Fibroblast of skin of left quadriceps (primary cell): Measurements from ENCODE around the gene GOLT1A.

Source experiments
- DNase-seq, 2 experiments: peaks; one replicate each; pipeline ENCODE4 v3.0.0-alpha.2; 2013; ENCODE audit warnings: low read depth in 2 of 2

The GOLT1A gene

GRCh38 chr1:204157962-204158361 lies 55.8 kb downstream of the GOLT1A start:
- DNase-seq, result no peak

- no peak for DNase-seq
Observed at GRCh38 chr1:204155881-204156280, 57.9 kb downstream of the GOLT1A start.

- no peak for DNase-seq
Observed at GRCh38 chr1:204154568-204155255, 59.1 kb downstream of the GOLT1A start.

- no peak for DNase-seq
Observed at GRCh38 chr1:204153667-204154066, 60.1 kb downstream of the GOLT1A start.

GRCh38 chr1:204152310-204153044 lies 61.3 kb downstream of the GOLT1A start:
- DNase-seq, result no peak

- DNase-seq, result peak in 1 of 2 experiments; percentile 18
Observed at GRCh38 chr1:204151552-204152309, 62.1 kb downstream of the GOLT1A start, which contains the start of gene ETNK2. TSS of gene ETNK2 (minus strand) at chr1:204152044. CDS start at chr1:204151852, 192 bp downstream.

GRCh38 chr1:204150702-204151551 lies 62.9 kb downstream of the GOLT1A start:
- DNase-seq, result no peak

GRCh38 chr1:204149635-204150565 lies 63.9 kb downstream of the GOLT1A start:
- no peak for DNase-seq

GRCh38 chr1:204149107-204149506 lies 64.7 kb downstream of the GOLT1A start:
- DNase-seq, result no peak
